HG02943 (cell line): ENCODE data around the gene ZNF117.
"Not testable (repeated sequence)": the region's sequence is repeated elsewhere in the genome, so short reads cannot be mapped to it uniquely, and the experiment has no call there.

Experiments
- ATAC-seq: cut with Tn5 transposase; IDR thresholded peaks from one replicate; pipeline ENCODE4 v1.9.1; 2021; ENCODE audit warnings: mild to moderate bottlenecking, low read depth, moderate library complexity; ENCODE audit not compliant: unreplicated experiment

Gene ZNF117

DNA sequence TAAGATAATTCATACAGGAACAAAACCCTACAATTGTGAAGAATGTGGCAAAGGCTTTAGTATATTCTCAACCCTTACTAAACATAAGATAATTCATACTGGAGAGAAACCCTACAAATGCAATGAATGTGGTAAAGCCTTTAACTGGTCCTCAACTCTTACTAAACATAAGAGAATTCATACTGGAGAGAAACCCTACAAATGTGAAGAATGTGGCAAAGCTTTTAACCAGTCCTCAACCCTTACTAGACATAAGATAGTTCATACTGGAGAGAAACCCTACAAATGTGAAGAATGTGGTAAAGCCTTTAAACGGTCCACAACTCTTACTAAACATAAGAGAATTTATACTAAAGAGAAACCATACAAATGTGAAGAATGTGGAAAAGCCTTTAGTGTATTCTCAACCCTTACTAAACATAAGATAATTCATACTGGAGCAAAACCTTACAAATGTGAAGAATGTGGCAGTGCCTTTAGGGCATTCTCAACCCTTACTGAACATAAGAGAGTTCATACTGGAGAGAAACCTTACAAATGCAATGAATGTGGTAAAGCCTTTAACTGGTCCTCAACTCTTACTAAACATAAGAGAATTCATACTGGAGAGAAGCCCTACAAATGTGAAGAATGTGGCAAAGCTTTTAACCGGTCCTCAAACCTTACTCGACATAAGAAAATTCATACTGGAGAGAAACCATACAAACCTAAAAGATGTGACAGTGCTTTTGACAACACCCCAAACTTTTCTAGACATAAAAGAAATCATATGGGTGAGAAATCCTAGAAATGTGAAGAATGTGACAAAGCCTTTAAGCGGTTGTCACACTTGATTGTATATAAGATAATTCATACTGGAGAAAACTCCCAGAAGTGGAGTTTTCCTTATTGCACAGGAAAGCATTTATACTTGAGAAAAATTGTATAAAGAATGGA, 62.3 kb downstream of the ZNF117 start:
- not testable (repeated sequence) for ATAC-seq
